Activated CD4-positive, alpha-beta T cell treated with anti-CD3 and anti-CD28 coated beads for 36 hours (primary cell): ENCODE measurements around the gene KRTAP9-6. TPM values are rescaled to one million over a fixed set of nuclear protein-coding genes. Genes with fewer than 3 reads are reported as not detected.
"Not testable (repeated sequence)": the region's sequence is repeated elsewhere in the genome, so short reads cannot be mapped to it uniquely, and the experiment has no call there.

Experiments used
- ATAC-seq: fragments of 200-7000 bp; cut with Tn5 transposase; one replicate; pipeline ENCODE4 v1.10.0; 2021; ENCODE audit warnings: mild to moderate bottlenecking, moderate library complexity
- CTCF ChIA-PET: fragments of 350-600 bp; sonication (Branson Sonifier 250); formaldehyde crosslinking; loops from one replicate; lab custom pipeline; 2021; ENCODE audit warnings: antibody characterized with exemption; lab: Charles Lee
- POLR2A ChIA-PET: fragments of 350-600 bp; sonication (Branson Sonifier 250); formaldehyde crosslinking; loops from one replicate; lab custom pipeline; 2021; ENCODE audit warnings: antibody characterized with exemption, inconsistent platforms; lab: Charles Lee
- DNase-seq: peaks from one replicate; pipeline ENCODE4 v3.0.0-alpha.2; 2020
- H3K27ac Mint-ChIP-seq: one replicate; pipeline ENCODE4 v1.8.0; 2021; ENCODE audit warnings: mixed read lengths
- H3K27me3 Mint-ChIP-seq: one replicate; pipeline ENCODE4 v1.8.0; 2021; ENCODE audit warnings: mixed read lengths
- H3K36me3 Mint-ChIP-seq: one replicate; pipeline ENCODE4 v1.8.0; 2021; ENCODE audit warnings: low read depth, mixed read lengths
- H3K4me1 Mint-ChIP-seq: one replicate; pipeline ENCODE4 v1.8.0; 2021; ENCODE audit warnings: mixed read lengths
- H3K4me3 Mint-ChIP-seq: one replicate; pipeline ENCODE4 v1.8.0; 2021; ENCODE audit warnings: mild to moderate bottlenecking, moderate library complexity, mixed read lengths
- H3K9me3 Mint-ChIP-seq: one replicate; pipeline ENCODE4 v1.8.0; 2021; ENCODE audit warnings: low read depth, mixed read lengths
- intact Hi-C, 2 experiments: fragments of 100-400 bp; cut with DNase I in 1 of 2; cut with micrococcal nuclease in 1 of 2; formaldehyde crosslinking; loops; one replicate each; pipeline versions ENCODE4 v1.14.2 to v1.15.1; 2022 to 2024; cut with DNase I, micrococcal nuclease
- total RNA-seq, 2 experiments: library from RNA; stranded (reverse); gene quantifications; one replicate each; pipeline ENCODE4 v1.2.3, GENCODE V29; 2021

The KRTAP9-6 gene
- total RNA-seq, 2 experiments from 2014 or later: not detected

DNA sequence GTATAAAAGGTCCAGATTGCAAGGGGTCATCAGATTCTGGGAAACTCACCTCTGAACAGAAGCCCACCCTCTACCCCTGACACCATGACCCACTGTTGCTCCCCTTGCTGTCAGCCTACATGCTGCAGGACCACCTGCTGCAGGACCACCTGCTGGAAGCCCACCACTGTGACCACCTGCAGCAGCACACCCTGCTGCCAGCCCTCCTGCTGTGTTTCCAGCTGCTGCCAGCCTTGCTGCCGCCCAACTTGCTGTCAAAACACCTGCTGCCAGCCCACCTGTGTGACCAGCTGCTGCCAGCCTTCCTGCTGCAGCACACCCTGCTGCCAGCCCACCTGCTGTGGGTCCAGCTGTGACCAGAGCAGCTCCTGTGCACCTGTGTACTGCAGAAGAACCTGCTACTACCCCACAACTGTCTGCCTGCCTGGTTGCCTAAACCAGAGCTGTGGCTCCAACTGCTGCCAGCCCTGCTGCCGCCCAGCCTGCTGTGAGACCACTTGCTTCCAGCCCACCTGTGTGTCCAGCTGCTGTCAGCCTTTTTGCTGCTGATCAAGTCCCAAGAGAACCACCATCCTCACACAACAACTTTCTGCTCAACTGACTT, 15.4 kb upstream of the KRTAP9-6 start, which contains the start of gene KRTAP9-4:
Gene KRTAP9-4, plus strand, starts transcription at position 51 of the 604 bp plus-strand sequence. Its CDS starts 34 bp downstream, at position 85.
- CTCF ChIA-PET: interaction anchor here (1.2 kb wide), 1 partner anchor 72 kb away, joined by 3 read pairs; no protein-coding TSS in a partner anchor
- H3K27ac Mint-ChIP-seq, intact Hi-C loops, H3K27me3 Mint-ChIP-seq, H3K36me3 Mint-ChIP-seq, ATAC-seq, DNase-seq, POLR2A ChIA-PET, H3K4me1 Mint-ChIP-seq, H3K4me3 Mint-ChIP-seq, H3K9me3 Mint-ChIP-seq: not testable (repeated sequence)

DNA sequence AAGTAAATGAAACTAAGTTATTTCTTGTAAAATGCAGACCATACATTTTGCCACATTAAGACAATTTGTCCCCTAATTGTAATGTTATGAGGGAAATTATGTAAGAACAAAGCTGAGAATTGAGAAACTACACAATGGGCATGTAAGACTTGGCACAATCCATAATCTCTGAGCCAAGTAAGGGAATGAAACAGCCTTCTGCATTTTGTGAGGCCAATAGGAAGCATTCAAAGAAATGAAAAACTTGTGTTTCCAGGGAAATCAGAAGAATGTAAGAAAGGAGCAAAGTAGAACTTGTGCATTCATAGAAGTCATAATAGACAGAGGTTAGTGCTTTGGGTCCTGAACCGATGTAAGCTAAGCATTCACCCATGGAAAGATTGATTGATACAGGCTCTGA, 13.9 kb upstream of the KRTAP9-6 start:
- no peaks in the 10 kb centered on the region for H3K36me3 Mint-ChIP-seq

DNA sequence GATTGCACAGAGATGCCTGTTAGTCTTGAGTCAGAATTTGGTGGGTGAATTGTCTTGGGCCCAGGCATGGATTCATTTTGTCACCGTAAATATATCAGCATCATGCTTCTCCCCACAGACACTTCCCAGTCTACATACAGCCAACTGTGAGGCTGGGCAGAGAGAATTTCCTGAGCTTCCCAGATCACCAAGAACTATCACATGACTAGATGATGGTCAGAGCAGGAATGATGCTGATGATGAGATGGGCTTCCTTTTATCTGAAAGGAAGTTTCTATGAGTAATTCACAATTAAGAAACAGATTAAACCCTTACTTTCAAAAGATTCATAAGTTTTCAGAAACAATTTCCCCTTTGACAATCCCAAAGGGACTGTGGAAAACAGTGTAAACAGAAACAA, 10.3 kb upstream of the KRTAP9-6 start:
- Mint-ChIP-seq H3K4me3 (no peak overlapping the region), H3K4me1 (no peaks in the 10 kb centered on the region), H3K27ac (no peak overlapping the region), H3K9me3 (no peaks in the 10 kb centered on the region), H3K27me3 (peaks cover 4% of the 10 kb centered on the region), H3K36me3 (no peaks in the 10 kb centered on the region)
- CTCF ChIA-PET: no interaction called here
- ATAC-seq: no peak
- POLR2A ChIA-PET: no interaction called here
- intact Hi-C loops: no loop called here
- no peak for DNase-seq

More for the DNA sequence above, 13.9 kb upstream of the KRTAP9-6 start:
- H3K27me3 Mint-ChIP-seq: no peaks in the 10 kb centered on the region
- DNase-seq (no peak), ATAC-seq (no peak)
- H3K9me3 Mint-ChIP-seq: no peaks in the 10 kb centered on the region
- no peak overlapping the region for H3K27ac Mint-ChIP-seq
- ChIA-PET CTCF (interaction anchor here (0.7 to 0.9 kb wide), 2 partner anchors 395 to 437 kb away, joined by 3 read pairs; partner anchors contain the start of gene EIF1), POLR2A (no interaction called here)
- intact Hi-C loops: no loop called here
- H3K4me1 Mint-ChIP-seq: no peaks in the 10 kb centered on the region
- no peak overlapping the region for H3K4me3 Mint-ChIP-seq

DNA sequence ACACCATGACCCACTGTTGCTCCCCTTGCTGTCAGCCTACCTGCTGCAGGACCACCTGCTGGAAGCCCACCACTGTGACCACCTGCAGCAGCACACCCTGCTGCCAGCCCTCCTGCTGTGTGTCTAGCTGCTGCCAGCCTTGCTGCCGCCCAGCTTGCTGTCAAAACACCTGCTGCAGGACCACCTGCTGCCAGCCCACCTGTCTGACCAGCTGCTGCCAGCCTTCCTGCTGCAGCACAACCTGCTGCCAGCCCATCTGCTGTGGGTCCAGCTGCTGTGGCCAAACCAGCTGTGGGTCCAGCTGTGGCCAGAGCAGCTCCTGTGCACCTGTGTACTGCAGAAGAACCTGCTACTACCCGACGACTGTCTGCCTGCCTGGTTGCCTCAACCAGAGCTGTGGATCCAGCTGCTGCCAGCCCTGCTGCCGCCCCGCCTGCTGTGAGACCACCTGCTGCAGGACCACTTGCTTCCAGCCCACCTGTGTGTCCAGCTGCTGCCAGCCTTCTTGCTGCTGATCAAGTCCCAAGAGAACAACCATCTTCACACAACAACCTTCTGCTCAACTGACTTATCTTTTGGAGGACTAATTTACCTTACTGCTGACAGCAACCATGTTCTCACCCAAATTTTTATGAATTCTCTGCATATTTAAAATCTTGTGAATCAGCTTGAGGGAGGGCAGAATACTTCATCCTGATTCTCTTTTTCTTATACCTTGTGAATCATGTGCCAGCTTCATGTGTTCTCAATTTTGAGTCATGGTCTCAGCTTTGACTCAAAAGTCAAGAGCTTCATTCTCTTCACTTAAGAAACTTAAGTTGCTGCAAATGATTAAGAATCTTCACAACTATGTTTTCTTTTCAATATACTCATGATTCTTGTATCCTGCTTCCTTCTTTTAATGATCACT, 9.5 kb upstream of the KRTAP9-6 start, which contains the start of gene KRTAP9-9:
Gene KRTAP9-9, plus strand, starts transcription at position 4 of the 910 bp plus-strand sequence.
- H3K9me3 Mint-ChIP-seq, intact Hi-C loops, DNase-seq, ATAC-seq, H3K36me3 Mint-ChIP-seq, H3K4me3 Mint-ChIP-seq, CTCF ChIA-PET, POLR2A ChIA-PET, H3K27ac Mint-ChIP-seq, H3K4me1 Mint-ChIP-seq, H3K27me3 Mint-ChIP-seq: not testable (repeated sequence)

DNA sequence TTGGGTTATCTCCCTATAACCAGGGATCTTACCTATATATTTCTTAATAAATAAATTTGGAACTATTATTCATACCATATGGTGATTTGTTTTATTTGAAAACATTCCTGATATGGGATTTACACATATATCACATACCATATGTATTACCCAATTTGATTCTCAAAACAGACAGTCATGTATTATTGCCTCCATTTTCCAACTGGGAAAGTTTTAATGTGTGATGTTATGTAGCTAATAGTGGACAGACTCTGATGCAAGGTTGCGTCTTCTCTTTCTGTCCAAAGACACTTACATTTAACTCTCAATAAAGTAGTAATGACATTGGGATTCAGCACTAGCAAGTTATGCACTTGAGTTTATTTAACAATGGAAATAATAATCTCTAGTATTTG, 8.9 kb upstream of the KRTAP9-6 start:
- H3K4me1 Mint-ChIP-seq: peaks cover 13% of the 10 kb centered on the region
- peaks cover 4% of the 10 kb centered on the region for H3K27me3 Mint-ChIP-seq
- intact Hi-C loops: no loop called here
- ChIA-PET POLR2A (no interaction called here), CTCF (no interaction called here)
- H3K9me3 Mint-ChIP-seq: no peaks in the 10 kb centered on the region
- no peak for DNase-seq
- no peaks in the 10 kb centered on the region for H3K36me3 Mint-ChIP-seq
- H3K4me3 Mint-ChIP-seq: no peak overlapping the region
- H3K27ac Mint-ChIP-seq: no peak overlapping the region
- ATAC-seq: no peak

DNA sequence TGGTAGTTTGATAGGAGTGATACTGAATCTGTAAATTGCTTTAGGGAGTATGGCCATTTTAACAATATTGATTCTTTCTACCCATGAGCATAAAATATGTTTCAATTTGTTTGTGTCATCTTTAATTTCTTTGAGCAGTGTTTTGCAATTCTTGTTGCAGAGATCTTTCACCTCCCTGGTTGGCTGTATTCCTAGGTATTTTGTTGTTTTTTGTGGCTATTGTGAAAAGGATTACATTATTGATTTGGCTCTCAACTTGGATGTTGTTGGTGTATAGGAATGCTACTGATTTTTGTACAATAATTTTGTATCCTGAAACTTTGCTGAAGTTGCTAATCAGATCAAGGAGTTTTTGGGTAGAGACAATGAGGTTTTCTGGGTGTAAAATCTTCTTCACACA, 6.8 kb upstream of the KRTAP9-6 start:
- peaks cover 4% of the 10 kb centered on the region for H3K27me3 Mint-ChIP-seq
- no peaks in the 10 kb centered on the region for H3K36me3 Mint-ChIP-seq
- no peaks in the 10 kb centered on the region for H3K9me3 Mint-ChIP-seq
- ATAC-seq: no peak
- H3K4me3 Mint-ChIP-seq: no peak overlapping the region
- no peak overlapping the region for H3K27ac Mint-ChIP-seq
- H3K4me1 Mint-ChIP-seq: peaks cover 16% of the 10 kb centered on the region
- no peak for DNase-seq
- ChIA-PET POLR2A (no interaction called here), CTCF (no interaction called here)
- intact Hi-C loops: no loop called here

DNA sequence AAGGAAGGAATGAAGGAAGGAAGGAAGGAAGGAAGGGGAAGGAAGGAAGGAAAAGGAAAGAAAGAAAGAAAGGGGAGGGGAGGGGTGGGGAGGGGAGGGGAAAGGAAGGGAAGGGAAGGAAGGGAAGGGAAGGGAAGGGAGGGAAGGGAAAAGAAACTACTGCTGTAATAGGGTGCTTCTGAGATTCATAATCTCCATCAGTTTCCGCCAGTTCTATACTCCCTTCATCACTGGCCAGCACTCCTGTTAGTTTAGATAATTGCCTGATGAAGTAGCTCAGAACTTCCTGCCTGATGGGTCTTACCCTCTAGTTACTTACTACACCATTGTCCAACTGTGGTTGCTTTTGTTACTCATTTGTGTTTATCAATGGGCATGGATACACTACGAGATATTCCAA, 2.0 kb upstream of the KRTAP9-6 start:
- no peaks in the 10 kb centered on the region for H3K27me3 Mint-ChIP-seq
- DNase-seq (no peak), ATAC-seq (no peak)
- peaks cover 18% of the 10 kb centered on the region for H3K4me1 Mint-ChIP-seq
- H3K4me3 Mint-ChIP-seq: no peak overlapping the region
- no peaks in the 10 kb centered on the region for H3K9me3 Mint-ChIP-seq
- ChIA-PET CTCF (no interaction called here), POLR2A (no interaction called here)
- no peaks in the 10 kb centered on the region for H3K36me3 Mint-ChIP-seq
- intact Hi-C loops: no loop called here
- no peak overlapping the region for H3K27ac Mint-ChIP-seq

DNA sequence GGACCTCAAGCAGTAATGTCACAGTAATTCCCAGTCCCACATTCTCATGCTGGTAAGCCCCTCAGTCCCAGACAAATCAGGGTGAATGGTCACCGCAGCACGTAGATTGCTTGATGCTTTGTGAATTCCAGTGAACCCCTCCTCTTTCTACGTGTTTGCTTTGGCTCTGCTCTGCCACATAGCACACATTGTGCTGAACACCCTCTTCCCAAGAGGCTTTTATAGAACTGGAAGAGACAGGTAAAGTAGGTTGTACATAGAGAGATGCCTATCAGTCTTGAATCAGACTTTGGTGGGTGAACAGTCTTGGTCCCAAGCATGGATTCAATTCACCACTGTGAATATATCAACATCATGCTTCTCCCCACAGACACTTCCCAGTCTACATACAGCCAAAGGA, 579 bp upstream of the KRTAP9-6 start:
- Mint-ChIP-seq H3K27ac (no peak overlapping the region), H3K9me3 (no peaks in the 10 kb centered on the region), H3K36me3 (no peaks in the 10 kb centered on the region), H3K4me3 (no peak overlapping the region), H3K4me1 (peaks cover 18% of the 10 kb centered on the region), H3K27me3 (no peaks in the 10 kb centered on the region)
- intact Hi-C loops: no loop called here
- no peak for ATAC-seq
- ChIA-PET POLR2A (no interaction called here), CTCF (no interaction called here)
- DNase-seq: no peak

DNA sequence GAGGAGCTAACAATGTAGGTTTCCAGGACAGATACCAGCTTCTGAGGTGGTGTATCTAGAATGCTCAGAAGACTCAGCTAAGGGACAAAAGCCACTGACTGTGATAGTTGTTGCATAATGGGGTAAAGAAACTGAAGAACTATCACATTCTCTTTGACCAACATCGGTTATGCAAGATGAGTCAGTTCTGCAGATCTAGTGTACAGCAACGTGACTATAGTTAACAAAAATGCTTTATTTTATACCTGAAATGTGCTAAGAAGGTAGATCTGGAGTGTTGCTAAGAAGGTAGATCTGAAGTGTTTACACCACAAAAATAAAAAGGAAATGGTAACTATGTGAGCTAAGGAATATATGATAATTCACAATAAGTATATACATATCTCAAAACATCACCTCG, 2.5 kb downstream of the KRTAP9-6 start:
- no peak overlapping the region for H3K4me3 Mint-ChIP-seq
- H3K9me3 Mint-ChIP-seq: no peaks in the 10 kb centered on the region
- ATAC-seq (no peak), DNase-seq (no peak)
- intact Hi-C loops: no loop called here
- H3K27ac Mint-ChIP-seq: no peak overlapping the region
- ChIA-PET CTCF (no interaction called here), POLR2A (no interaction called here)
- peaks cover 3% of the 10 kb centered on the region for H3K4me1 Mint-ChIP-seq
- no peaks in the 10 kb centered on the region for H3K27me3 Mint-ChIP-seq
- no peaks in the 10 kb centered on the region for H3K36me3 Mint-ChIP-seq

DNA sequence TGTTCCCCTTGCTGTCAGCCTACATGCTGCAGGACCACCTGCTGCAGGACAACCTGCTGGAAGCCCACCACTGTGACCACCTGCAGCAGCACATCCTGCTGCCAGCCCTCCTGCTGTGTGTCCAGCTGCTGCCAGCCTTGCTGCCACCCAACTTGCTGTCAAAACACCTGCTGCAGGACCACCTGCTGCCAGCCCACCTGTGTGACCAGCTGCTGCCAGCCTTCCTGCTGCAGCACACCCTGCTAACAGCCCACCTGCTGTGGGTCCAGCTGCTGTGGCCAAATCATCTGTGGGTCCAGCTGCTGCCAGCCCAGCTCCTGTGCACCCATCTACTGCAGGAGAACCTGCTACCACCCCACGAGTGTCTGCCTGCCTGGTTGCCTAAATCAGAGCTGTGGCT, 6.1 kb downstream of the KRTAP9-6 start:
- DNase-seq, H3K27ac Mint-ChIP-seq, intact Hi-C loops, H3K36me3 Mint-ChIP-seq, CTCF ChIA-PET, H3K9me3 Mint-ChIP-seq, H3K4me1 Mint-ChIP-seq, H3K4me3 Mint-ChIP-seq, POLR2A ChIA-PET, H3K27me3 Mint-ChIP-seq, ATAC-seq: not testable (repeated sequence)

DNA sequence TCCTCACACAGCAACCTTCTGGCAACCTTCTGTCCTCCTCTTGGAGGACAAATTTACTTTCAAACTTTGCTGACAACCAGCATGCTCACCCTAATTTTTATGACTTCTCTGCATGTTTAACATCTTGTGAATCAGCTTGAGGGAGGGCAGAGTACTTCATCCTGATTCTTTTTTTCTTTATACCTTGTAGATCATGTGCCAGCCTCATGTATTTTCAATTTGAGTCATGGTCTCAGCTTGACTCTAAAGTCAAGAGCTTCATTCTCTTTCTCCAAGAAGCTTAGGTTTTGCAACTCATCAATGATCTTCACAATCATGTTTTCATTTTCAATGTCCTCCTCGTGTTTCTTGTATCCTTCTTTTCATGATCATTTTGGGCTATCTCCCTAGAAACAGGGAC, 6.7 kb downstream of the KRTAP9-6 start:
- ATAC-seq (no peak), DNase-seq (no peak)
- peaks cover 7% of the 10 kb centered on the region for H3K27me3 Mint-ChIP-seq
- H3K36me3 Mint-ChIP-seq: no peaks in the 10 kb centered on the region
- no peak overlapping the region for H3K27ac Mint-ChIP-seq
- intact Hi-C loops: no loop called here
- ChIA-PET POLR2A (no interaction called here), CTCF (no interaction called here)
- H3K4me1 Mint-ChIP-seq: no peaks in the 10 kb centered on the region
- no peaks in the 10 kb centered on the region for H3K9me3 Mint-ChIP-seq
- H3K4me3 Mint-ChIP-seq: no peak overlapping the region
